B cell (primary cell): ENCODE results near the gene RIPOR2.

Experiments
- EZH2 ChIP-seq: IDR thresholded peaks from 2 replicates; pipeline ENCODE4 v1.6.1; 2012; ENCODE audit warnings: borderline replicate concordance, low read depth, mild to moderate bottlenecking, moderate library complexity, low read length; ENCODE audit not compliant: insufficient read depth, poor library complexity, severe bottlenecking
- TF ChIP-seq, protein P1 (sequence below): fragments of 200-600 bp; IDR thresholded peaks from one replicate; pipeline ENCODE4 v1.8.0; 2022; ENCODE audit warnings: antibody characterized with exemption, mild to moderate bottlenecking

- TF ChIP-seq EZH2: no peak
- TF ChIP-seq, protein P1, sequence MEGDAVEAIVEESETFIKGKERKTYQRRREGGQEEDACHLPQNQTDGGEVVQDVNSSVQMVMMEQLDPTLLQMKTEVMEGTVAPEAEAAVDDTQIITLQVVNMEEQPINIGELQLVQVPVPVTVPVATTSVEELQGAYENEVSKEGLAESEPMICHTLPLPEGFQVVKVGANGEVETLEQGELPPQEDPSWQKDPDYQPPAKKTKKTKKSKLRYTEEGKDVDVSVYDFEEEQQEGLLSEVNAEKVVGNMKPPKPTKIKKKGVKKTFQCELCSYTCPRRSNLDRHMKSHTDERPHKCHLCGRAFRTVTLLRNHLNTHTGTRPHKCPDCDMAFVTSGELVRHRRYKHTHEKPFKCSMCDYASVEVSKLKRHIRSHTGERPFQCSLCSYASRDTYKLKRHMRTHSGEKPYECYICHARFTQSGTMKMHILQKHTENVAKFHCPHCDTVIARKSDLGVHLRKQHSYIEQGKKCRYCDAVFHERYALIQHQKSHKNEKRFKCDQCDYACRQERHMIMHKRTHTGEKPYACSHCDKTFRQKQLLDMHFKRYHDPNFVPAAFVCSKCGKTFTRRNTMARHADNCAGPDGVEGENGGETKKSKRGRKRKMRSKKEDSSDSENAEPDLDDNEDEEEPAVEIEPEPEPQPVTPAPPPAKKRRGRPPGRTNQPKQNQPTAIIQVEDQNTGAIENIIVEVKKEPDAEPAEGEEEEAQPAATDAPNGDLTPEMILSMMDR: no peak
Measured at GRCh38 chr6:24930431-24930871, 5.3 kb downstream of the RIPOR2 start.
